ENCODE results near the gene FBN3. TPM values are rescaled to one million over a fixed set of nuclear protein-coding genes. Genes with fewer than 3 reads are reported as not detected.
"Not testable (repeated sequence)": the region's sequence is repeated elsewhere in the genome, so short reads cannot be mapped to it uniquely, and the experiment has no call there.

Gene FBN3
- polyA plus RNA-seq, 1 donor = 6.4 TPM

GRCh38 chr19:8056533-8056932 is 92.9 kb downstream of the FBN3 start:
- no peak for DNase-seq (ENCODE audit: low read depth)

DNA sequence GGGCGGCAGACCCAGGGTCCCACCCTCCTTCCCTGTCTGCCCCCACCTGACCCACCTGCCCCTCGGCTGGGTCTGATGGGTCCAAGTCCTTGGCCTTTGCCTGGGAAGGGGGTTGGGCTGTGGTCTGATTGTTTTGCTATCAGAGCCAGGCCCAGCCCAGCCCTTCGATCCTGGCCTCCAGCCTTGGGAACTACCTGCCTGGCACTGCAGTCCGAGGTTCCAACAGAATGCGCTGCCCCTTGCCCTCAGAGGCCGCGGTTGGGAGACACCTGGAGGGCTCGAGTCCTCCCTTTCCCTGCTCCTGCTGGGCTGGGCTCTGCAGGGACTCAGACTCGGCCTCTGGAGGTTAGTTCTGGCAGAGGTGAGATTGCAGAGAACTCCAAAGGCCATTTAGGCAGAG is 95.2 kb downstream of the FBN3 start:
- DNase-seq (ENCODE audit: low read depth) = no peak

GRCh38 chr19:8052464-8052859 is 96.9 kb downstream of the FBN3 start, which contains the start of gene CCL25:
CCL25 (plus strand) TSS chr19:8052760; CDS start chr19:8053050, 290 bp downstream.
- DNase-seq (ENCODE audit: low read depth) = no peak

GRCh38 chr19:8050274-8051096 is 98.9 kb downstream of the FBN3 start:
- DNase-seq (ENCODE audit: low read depth) = peak; percentile 44

DNA sequence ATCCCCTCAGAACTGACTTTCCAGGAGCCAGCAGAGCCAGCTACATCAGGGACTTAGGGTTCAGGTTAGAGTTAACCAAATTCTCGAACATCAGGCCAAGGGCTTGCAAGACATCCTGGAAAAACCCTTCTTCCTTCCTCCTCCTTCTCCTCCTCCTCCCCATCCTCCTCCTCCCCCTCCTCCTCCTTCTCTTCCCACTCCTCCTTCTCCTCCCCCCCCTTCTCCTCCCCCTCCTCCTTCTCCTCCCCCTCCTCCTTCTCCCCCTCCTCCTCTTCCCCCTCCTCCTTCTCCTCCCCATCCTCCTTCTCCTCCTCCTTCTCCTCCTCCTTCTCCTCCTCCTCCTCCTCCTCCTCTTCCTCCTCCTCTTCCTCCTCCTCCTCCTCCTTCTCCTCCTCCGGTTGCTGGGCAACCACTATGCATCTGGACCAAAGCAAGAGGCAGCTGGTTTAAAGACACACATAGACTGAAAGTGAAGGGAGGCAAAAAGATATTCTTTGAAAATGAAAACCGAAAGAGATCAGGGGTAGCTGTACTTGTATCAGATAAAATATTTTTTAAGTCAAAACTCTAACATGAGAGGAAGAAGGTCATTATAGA is 102.7 kb downstream of the FBN3 start:
- no peak for DNase-seq (ENCODE audit: low read depth)

- no peak for DNase-seq (ENCODE audit: low read depth)
Measured at GRCh38 chr19:8045872-8046568, 103.4 kb downstream of the FBN3 start.

DNA sequence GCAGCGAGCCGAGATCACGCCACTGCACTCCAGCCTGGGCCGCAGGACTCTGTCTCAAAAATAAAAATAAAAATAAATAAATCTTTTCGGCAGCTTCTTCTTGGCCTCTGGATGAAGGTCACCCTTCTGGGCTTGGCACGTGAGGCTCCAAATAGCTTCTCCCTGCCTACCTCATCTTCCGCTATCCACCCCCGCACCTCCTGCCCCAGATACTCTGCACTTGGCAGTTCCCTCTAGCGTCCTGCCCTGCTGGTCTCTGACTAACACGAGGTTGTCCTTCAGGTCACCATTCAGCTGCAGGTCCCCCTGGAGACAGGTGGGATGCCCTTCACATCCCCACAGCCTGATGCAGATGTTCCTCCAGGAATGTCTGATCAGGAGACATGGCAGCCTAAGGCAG is 105.4 kb downstream of the FBN3 start:
- no peak for DNase-seq (ENCODE audit: low read depth)

- no peak for DNase-seq (ENCODE audit: low read depth)
Measured at GRCh38 chr19:8042900-8043299, 106.5 kb downstream of the FBN3 start.

DNA sequence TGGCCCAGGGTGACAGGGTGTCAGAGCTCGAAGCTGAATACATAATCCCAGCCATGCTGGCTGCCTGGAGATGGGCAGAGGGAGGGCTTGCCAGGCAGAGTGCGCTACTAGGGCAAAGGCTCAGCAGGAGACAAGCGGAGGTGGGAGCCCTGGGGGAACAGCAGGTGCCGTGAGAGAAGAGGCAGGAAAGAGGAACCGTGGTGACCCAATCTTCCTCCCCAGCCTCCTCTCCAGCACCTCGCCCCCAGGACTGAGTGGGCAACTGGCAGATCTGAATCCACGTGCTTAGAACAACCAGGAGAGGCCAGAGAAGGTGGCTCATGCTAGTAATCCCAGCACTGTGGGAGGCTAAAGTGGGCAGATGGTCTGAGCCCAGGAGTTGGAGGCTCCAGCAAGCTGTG is 107.9 kb downstream of the FBN3 start:
- DNase-seq (ENCODE audit: low read depth) = no peak

GRCh38 chr19:8039231-8039630 is 110.2 kb downstream of the FBN3 start:
- DNase-seq (ENCODE audit: low read depth) = no peak

DNA sequence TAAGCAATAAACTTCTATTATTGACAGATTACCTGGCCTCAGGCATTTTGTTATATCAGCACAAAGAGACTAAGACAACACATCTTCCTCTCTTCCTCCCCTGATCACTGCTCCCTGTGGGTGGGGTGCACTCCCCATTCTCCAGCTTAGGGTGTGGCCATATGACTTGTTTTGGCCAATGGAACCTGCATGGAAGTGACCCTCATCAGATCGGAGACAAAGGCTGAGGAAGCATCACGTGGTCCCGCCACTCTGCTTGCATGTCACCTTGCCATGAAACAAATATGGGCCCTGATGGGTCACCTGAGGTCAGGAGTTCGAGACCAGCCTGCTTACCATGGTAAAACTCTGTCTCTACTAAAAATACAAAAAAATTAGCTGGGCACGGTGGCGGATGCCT is 110.6 kb downstream of the FBN3 start:
- DNase-seq (ENCODE audit: low read depth) = no peak

DNA sequence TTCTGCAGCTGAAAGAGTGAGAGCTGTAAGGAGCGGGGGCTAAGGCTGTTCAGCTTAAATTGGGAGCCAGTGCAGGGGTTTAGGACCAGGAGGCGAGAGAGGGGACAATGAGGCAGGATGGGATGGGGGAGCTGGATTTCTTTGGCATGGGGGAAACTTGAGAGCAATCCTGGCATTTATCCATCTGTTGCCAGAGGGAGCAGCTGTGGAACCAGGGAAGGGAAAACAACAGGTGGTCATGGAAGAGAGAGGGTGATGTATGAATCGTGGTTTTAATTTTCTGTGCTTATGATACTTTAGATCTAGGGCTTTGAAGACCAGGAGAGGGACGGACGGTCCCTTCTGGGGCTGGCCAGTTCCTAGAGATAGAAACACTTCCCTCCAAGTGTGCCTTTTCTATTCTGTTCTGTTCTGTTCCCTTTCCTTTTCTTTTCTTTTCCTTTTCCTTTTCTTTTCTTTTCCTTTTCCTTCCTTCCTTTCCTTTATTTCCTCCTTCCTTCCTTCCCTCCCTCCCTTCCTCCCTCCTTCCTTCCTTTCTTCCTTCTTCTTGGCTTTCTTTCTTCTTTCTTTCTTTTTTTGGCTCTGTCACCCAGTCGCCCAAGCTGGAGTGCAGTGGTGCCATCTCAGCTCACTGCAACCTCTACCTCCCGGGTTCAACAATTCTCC is 112.8 kb downstream of the FBN3 start:
- no peak for DNase-seq (ENCODE audit: low read depth)

DNA sequence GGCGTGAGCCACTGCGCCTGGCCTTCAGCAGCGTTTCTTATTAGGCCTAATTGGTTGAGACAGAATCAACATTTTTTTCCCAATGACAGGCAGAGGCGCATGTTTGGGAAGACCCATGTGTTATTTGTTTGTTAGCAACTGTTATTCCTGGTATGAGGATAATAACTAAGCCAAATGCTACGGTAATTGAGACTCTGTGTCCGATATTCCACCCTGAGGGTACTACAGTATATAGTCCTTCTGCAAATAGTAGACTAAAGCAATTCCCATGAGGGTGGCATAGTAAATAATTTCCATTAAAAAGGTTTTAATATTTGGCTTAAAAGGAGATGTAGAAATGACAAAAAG is 115.2 kb downstream of the FBN3 start:
- DNase-seq (ENCODE audit: low read depth) = no peak

- DNase-seq (ENCODE audit: low read depth) = not testable (repeated sequence)
Measured at GRCh38 chr19:8033287-8034177, 115.9 kb downstream of the FBN3 start.

GRCh38 chr19:8030960-8031359 is 118.4 kb downstream of the FBN3 start:
- DNase-seq (ENCODE audit: low read depth) = no peak

- DNase-seq (ENCODE audit: low read depth) = no peak
Measured at GRCh38 chr19:8028951-8029491, 120.4 kb downstream of the FBN3 start.

GRCh38 chr19:8025316-8025715 is 124.1 kb downstream of the FBN3 start:
- no peak for DNase-seq (ENCODE audit: low read depth)

DNA sequence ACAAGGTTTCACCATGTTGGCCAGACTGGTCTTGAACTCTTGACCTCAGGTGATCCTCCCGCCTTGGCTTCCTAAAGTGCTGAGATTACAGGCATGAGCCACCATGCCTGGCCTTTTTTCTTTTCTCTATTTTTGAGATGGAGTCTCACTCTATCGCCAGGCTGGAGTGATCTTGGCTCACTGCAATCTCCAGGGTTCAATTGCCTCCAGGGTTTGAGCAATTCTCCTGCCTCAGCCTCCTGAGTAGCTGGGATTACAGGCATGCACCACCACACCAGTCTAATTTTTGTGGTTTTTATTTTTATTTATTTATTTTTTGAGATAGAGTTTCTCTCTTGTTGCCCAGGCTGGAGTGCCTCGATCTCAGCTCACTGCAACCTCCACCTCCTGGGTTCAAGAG is 125.1 kb downstream of the FBN3 start:
- not testable (repeated sequence) for DNase-seq (ENCODE audit: low read depth)

DNA sequence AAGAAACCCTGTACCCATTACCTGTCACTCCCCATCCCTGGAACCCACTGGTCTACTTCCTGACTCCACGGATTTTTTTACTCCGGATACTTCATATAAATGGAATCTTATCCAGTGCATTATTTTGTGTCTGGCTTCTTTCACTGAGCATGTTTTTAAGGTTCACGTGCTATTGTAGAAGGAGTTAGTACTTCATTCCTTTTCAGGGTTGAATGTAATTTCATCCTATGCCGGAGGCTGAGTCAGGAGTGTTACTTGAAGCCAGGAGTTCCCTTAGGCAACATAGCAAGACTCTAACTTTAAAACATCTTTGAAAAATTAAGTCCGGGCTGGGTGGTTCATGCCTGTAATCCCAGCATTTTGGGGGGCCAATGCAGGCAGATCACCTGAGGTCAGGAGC is 126.0 kb downstream of the FBN3 start:
- no peak for DNase-seq (ENCODE audit: low read depth)

DNA sequence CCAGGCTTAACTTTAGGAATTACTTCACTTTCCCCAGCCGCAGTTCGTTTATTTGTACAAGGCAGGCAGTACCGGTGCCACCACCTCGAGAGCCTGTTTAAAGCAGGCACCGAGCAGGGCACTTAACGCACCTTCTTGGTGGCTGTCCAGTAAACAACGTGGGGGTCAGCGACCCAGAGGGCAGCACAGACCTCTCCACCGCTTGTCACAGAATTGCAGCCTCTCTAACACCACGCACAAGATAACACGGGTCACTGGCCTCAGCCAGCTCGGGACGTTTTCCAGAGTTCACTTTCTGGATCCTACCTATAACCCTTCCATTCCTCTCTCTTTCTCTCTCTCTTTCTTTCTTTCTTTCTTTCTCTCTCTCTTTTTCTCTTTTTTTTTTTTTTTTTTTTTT is 127.1 kb downstream of the FBN3 start:
- DNase-seq (ENCODE audit: low read depth) = no peak

GRCh38 chr19:8021374-8021773 is 128.0 kb downstream of the FBN3 start:
- DNase-seq (ENCODE audit: low read depth) = no peak
